Stimulated activated CD8-positive, alpha-beta memory T cell treated with anti-CD3 and anti-CD28 coated beads, Interleukin-12 subunit alpha, Interleukin-12 subunit beta, amount 100 ng/mL, for 24 hours (primary cell): Measurements from ENCODE around the gene GDPD3.
"Not testable (repeated sequence)": the region's sequence is repeated elsewhere in the genome, so short reads cannot be mapped to it uniquely, and the experiment has no call there.

Experiments
- DNase-seq: peaks from one replicate; pipeline ENCODE4 v3.0.0-alpha.2; 2020; ENCODE audit errors: extremely low read depth

GDPD3 gene

GRCh38 chr16:30113031-30113710 lies at the start of gene GDPD3:
Gene GDPD3, minus strand, starts transcription at chr16:30113537. Its CDS starts 59 bp downstream, at chr16:30113478.
- DNase-seq, result no peak

GRCh38 chr16:30157214-30157613 lies 43.9 kb upstream of the GDPD3 start:
- DNase-seq, result no peak

DNA sequence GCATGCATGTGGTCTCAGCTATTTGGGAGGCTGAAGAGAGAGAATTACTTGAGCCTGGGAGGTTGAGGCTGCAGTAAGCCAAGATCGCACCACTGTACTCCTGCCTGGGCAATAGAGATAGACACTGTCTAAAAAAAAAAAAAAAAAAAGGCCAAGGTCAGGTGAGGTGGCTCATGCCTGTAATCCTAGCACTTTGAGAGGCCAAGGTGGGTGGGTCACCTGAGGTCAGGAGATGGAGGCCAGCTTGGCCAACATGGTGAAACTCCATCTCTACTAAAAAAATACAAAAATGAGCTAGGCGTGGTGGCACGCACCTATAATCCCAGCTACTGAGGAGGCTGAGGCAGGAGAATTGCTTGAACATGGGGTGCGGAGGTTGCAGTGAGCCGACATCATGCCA lies 41.9 kb upstream of the GDPD3 start:
- DNase-seq, result no peak

DNA sequence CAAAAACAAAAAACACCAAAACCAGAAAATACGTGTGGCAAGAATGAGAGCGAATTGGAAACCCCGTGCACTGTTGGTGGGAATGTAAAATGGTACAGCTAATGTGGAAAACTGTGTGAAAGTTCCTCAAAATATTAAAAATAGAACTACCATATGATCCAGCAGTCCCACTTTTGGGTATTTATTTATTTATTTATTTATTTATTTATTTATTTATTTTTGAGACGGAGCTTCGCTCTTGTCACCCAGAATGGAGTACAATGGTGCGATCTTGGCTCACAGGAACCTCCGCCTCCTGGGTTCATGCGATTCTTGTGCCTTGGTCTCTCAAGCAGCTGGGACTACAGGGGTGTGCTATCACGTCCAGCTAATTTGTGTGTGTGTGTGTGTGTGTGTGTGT lies 39.2 kb upstream of the GDPD3 start:
- no peak for DNase-seq

- no peak for DNase-seq
Observed at GRCh38 chr16:30151091-30151490, 37.8 kb upstream of the GDPD3 start.

DNA sequence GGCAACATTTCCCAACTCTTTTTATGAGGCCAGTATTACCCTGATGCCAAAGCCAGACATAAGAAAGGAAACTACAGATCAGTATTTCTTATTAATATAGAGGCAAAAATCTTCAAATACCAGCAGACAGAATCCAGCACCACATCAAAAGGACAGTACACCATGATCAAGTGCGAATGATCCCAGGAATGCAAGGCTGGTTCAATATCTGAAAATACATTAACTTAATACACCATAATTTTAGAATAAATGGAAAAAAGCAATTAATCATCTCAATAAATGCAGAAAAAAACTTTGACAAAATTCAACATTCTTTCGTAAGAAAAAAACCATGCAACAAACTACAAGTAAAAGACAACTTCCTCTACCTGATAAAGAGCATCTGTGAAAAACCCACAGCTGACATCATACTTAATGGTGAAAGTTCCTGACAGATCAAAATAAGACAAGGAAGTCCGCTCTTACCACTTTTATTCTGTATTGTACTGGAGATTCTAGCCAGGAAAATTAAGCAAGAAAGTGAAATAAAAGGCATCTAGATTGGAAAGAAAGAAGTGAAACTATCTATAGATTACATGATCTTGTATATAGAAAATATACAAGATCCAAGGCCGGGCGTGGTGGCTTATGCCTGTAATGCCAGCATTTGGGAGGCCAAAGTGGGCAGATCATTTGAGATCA lies 36.1 kb upstream of the GDPD3 start:
- DNase-seq, result no peak

DNA sequence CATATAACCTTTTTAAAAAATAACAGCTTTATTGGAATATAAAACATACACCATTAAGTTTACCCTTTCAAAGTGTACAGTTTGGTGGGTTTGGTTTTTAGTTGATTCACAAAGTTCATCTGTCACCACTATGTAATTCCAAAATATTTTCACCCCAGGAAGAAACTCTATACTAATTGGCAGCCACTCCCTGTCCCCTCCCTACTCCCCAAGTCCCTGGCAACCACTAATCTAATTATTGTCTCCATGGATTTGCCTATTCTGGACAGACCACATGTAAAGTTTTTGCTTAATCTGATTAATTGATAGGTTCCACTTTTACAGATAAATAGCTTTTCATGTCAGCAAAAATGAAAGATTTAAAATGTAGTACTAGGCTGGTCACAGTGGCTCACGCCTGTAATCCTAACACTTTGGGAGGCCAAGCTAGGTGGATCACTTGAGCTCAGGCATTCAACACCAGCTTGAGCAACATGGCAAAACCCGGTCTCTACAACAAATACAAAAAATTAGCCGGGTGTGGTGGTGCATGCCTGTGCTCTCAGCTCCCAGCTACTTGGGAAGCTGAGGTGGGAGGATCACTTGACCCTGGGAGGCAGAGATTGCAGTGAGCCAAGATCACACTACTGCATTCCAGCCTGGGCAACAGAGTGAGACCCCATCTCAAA lies 34.6 kb upstream of the GDPD3 start:
- DNase-seq, result no peak

DNA sequence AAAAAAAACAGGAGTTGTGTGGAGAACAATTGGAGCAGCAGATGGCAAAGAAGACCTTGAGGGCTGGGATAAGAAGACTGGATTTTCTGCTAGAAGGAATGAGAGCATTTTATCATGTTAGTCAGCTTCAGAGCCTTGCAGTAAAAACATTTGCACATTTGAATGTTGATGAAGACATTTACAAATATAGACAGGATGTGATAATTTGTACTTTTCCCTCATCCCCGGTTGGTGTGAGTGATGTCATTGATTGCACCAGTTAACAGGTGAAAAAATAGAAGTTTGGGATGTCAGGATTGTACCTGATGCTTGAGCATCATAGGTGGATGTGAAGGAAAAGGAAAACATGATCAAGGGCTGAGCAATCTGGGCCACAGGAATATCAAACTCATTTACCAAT lies 32.3 kb upstream of the GDPD3 start:
- no peak for DNase-seq

GRCh38 chr16:30144917-30145316 lies 31.6 kb upstream of the GDPD3 start:
- DNase-seq, result no peak

DNA sequence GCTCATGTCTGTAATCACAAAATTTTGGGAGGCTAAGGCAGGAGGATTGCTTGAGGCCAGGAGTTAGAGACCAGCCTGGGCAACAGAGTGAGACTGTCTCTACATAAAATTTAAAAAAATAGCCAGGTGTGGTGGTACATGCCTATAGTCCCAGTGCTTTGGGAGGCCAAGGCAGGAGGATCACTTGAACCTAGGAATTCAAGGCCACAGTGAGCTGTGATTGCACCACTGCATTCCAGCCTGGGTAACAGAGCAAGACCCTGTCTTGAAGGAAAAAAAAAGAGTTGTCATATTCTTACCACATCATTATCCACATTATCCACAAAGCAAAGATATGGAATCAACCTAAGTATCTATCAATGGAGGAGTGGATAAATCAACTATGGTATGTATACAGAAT lies 30.7 kb upstream of the GDPD3 start:
- DNase-seq, result no peak

- no peak for DNase-seq
Observed at GRCh38 chr16:30143347-30143702, 30.0 kb upstream of the GDPD3 start.

DNA sequence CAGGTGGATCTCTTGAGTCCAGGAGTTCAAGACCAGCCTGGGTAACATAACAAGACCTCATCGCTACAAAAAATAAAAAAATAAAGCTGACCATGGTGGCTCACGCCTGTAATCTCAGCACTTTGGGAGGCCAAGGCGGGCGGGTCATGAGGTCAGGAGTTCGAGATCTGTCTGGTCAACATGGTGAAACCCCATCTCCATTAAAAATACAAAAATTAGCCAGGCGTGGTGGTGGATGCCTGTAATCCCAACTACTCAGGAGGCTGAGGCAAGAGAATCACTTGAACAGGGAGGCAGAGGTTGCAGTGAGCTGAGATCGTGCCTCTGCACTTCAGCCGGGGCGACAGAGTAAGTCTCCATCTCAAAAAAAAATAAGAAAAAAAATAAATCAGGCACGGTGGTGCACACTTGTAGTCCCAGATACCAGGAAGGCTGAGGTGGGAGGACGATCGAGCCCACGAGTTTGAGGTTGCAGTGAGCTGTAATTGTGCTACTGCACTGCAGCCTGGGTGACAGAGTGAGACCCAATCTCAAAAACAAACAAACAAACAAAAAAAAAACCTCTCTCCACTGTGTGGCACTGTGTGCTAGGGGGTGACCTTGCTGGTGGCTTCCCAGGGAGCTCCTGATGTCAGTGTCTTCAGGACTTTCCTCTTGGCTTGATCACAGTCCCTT lies 29.5 kb upstream of the GDPD3 start:
- DNase-seq, result no peak

DNA sequence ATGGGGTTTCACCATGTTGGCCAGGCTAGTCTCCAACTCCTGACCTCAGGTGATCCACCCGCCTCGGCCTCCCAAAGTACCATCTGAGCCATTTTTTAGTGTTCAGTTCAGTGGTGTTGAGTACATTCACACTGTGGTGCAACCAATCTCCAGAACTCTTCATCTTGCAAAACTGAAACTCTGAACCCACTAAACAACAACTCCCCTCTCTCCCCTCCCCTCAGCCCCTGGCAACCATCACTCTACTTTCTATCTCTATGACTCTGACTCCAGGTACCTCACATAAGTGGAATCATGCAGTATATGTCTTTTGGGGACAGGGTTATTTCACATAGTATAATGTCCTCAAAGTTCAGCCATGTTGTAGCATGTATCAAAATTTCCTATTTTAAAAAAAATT lies 28.4 kb upstream of the GDPD3 start:
- DNase-seq, result no peak

- no peak for DNase-seq
Observed at GRCh38 chr16:30139583-30140481, 26.5 kb upstream of the GDPD3 start.

DNA sequence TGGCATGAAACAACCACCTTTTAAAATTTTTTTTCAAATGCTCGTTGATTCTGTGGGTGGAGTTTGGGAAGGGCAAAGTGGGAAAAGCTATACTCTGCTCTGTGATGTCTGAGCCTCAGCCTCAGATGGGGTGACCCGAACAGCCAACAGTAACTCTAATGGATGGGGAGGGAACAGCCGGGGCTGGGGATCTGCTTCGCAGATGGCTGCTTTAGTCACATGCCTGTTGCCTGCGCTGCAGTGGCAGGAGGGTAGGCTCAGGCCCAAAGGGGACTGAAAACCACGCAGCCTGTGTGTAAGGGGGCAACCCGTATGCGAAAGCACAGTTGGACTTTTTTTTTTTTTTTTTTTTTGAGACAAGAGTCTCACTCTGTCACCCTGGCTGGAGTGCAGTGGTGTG lies 24.6 kb upstream of the GDPD3 start:
- DNase-seq, result no peak

- DNase-seq, result no peak
Observed at GRCh38 chr16:30136971-30137605, 23.8 kb upstream of the GDPD3 start.

DNA sequence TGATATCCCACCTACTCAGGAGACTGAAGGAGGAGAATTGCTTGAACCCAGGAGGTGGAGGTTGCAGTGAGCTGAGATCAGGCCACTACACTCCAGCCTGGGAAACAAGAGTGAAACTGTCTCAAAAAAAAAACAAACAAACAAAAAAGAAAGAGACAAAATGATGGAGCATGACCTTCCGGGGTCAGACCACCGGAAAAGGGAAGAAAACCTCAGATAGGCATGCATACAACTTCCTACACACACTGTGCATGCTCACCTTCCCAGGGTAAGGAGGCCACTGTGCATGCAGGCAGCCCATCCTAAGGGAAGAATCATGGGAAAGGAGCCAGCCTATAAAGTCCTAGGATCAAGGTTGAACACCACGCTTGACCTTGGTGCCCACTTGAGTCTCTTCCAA lies 19.3 kb upstream of the GDPD3 start:
- DNase-seq, result no peak

- no peak for DNase-seq
Observed at GRCh38 chr16:30131869-30132475, 18.6 kb upstream of the GDPD3 start.

- DNase-seq, result no peak
Observed at GRCh38 chr16:30127993-30128392, 14.7 kb upstream of the GDPD3 start.

GRCh38 chr16:30125690-30126089 lies 12.4 kb upstream of the GDPD3 start:
- not testable (repeated sequence) for DNase-seq

GRCh38 chr16:30124985-30125379 lies 11.6 kb upstream of the GDPD3 start:
- no peak for DNase-seq
